HepG2 (cell line): ENCODE results near the gene NUDT16. TPM values are rescaled to one million over a fixed set of nuclear protein-coding genes. Genes with fewer than 3 reads are reported as not detected.

Experiments
- CENPBD1 ChIP-seq: sonication (generic); formaldehyde crosslinking; IDR thresholded peaks from 2 replicates; pipeline ENCODE4 v1.8.0; 2022; ENCODE audit warnings: missing genetic modification reagents, low read depth, mild to moderate bottlenecking, borderline replicate concordance
- FLYWCH1 ChIP-seq: sonication (generic); formaldehyde crosslinking; IDR thresholded peaks from 2 replicates; pipeline ENCODE4 v1.8.1; 2023; ENCODE audit warnings: mild to moderate bottlenecking, missing genetic modification reagents
- HMG20A ChIP-seq: IDR thresholded peaks from 2 replicates; pipeline ENCODE4 v1.6.1; 2016; ENCODE audit warnings: borderline replicate concordance
- HNRNPLL ChIP-seq: fragments of 200-400 bp; formaldehyde crosslinking; IDR thresholded peaks from 2 replicates; pipeline ENCODE4 v1.6.1; 2017; ENCODE audit warnings: mild to moderate bottlenecking, low read depth, low read length; ENCODE audit not compliant: poor library complexity, severe bottlenecking
- IRF2 ChIP-seq: IDR thresholded peaks from 2 replicates; pipeline ENCODE4 v1.6.1; 2018; ENCODE audit warnings: missing genetic modification reagents, missing compliant biosample characterization
- KAT7 ChIP-seq: IDR thresholded peaks from 2 replicates; pipeline ENCODE4 v1.6.1; 2018; ENCODE audit warnings: borderline replicate concordance, missing compliant biosample characterization
- KDM4B ChIP-seq: sonication (generic); formaldehyde crosslinking; IDR thresholded peaks from 2 replicates; pipeline ENCODE4 v1.4.0; 2020; ENCODE audit warnings: missing genetic modification reagents
- MED1 ChIP-seq: sonication (generic); formaldehyde crosslinking; IDR thresholded peaks from 2 replicates; pipeline ENCODE4 v1.4.0; 2020; ENCODE audit warnings: missing genetic modification reagents
- MYC ChIP-seq: sonication (generic); formaldehyde crosslinking; IDR thresholded peaks from 2 replicates; pipeline ENCODE4 v1.9.0; 2021; ENCODE audit warnings: missing genetic modification reagents, borderline replicate concordance
- STAT5B ChIP-seq: sonication (generic); formaldehyde crosslinking; IDR thresholded peaks from 2 replicates; pipeline ENCODE4 v1.4.0; 2020; ENCODE audit warnings: missing genetic modification reagents
- TEF ChIP-seq: sonication (generic); formaldehyde crosslinking; IDR thresholded peaks from 2 replicates; pipeline ENCODE4 v1.5.0; 2020; ENCODE audit warnings: missing genetic modification reagents
- ZBTB7A ChIP-seq: sonication (generic); formaldehyde crosslinking; IDR thresholded peaks from 2 replicates; pipeline ENCODE4 v1.8.0; 2022; ENCODE audit warnings: mild to moderate bottlenecking, missing genetic modification reagents
- ZNF350 ChIP-seq: sonication (generic); formaldehyde crosslinking; IDR thresholded peaks from 2 replicates; pipeline ENCODE4 v1.4.0; 2020; ENCODE audit warnings: mild to moderate bottlenecking, low read depth, missing genetic modification reagents, borderline replicate concordance
- ZNF354B ChIP-seq: sonication (generic); formaldehyde crosslinking; IDR thresholded peaks from 2 replicates; pipeline ENCODE4 v1.8.0; 2022; ENCODE audit warnings: mild to moderate bottlenecking, missing genetic modification reagents
- ZNF431 ChIP-seq: sonication (generic); formaldehyde crosslinking; IDR thresholded peaks from 2 replicates; pipeline ENCODE4 v1.9.0; 2022; ENCODE audit warnings: missing genetic modification reagents, low read depth, mild to moderate bottlenecking, borderline replicate concordance
- ZNF501 ChIP-seq: sonication (generic); formaldehyde crosslinking; IDR thresholded peaks from 2 replicates; pipeline ENCODE4 v1.5.1; 2020; ENCODE audit warnings: mild to moderate bottlenecking, moderate library complexity, missing genetic modification reagents
- ZNF572 ChIP-seq: sonication (generic); formaldehyde crosslinking; IDR thresholded peaks from 2 replicates; pipeline ENCODE4 v1.5.1; 2020; ENCODE audit warnings: mild to moderate bottlenecking, missing genetic modification reagents
- ZNF704 ChIP-seq: sonication (generic); formaldehyde crosslinking; IDR thresholded peaks from 2 replicates; pipeline ENCODE4 v1.8.1; 2023; ENCODE audit warnings: mild to moderate bottlenecking, inconsistent platforms, moderate library complexity, missing genetic modification reagents, borderline replicate concordance
- ZNF780A ChIP-seq: sonication (generic); formaldehyde crosslinking; IDR thresholded peaks from 2 replicates; pipeline ENCODE4 v1.8.0; 2022; ENCODE audit warnings: mild to moderate bottlenecking, missing genetic modification reagents, moderate library complexity
- ZNF83 ChIP-seq: sonication (generic); formaldehyde crosslinking; IDR thresholded peaks from 2 replicates; pipeline ENCODE4 v1.4.0; 2020; ENCODE audit warnings: missing genetic modification reagents, mild to moderate bottlenecking, borderline replicate concordance
- polyA plus RNA-seq, 8 experiments: library from polyadenylated mRNA; depleted of rRNA in 3 of 8; stranded (reverse) in 7 of 8; unstranded in 1 of 8; fragments of >200 nt; fragmentation: Illumina TruSeq in 4 of 8; extraction: Trizol in 4 of 8; gene quantifications; 2 replicates each; pipeline versions ENCODE4 v1.2.1 to v1.2.3, GENCODE V29; 2011 to 2016; ENCODE audit warnings: low read depth in 4 of 8, missing spikeins in 1 of 8, mixed read lengths in 1 of 8; ENCODE audit not compliant: insufficient read depth in 1 of 8
- total RNA-seq, 5 experiments: library from RNA; depleted of rRNA; stranded (reverse); fragments of >200 nt; fragmentation: Illumina TruSeq; extraction: Trizol; gene quantifications; 2 replicates each; pipeline ENCODE4 v1.2.3, GENCODE V29; 2016; ENCODE audit warnings: low read depth in 1 of 5
- TF ChIP-seq, protein P1 (sequence below): sonication (generic); formaldehyde crosslinking; IDR thresholded peaks from 2 replicates; pipeline ENCODE4 v1.4.0; 2020; ENCODE audit warnings: missing genetic modification reagents

The NUDT16 gene
- total and polyA plus RNA-seq, 2 of the 13 experiments (the other 11 are each of a cell fraction or from before 2014, with no cell fraction given): 5.4 to 14.8 TPM

DNA sequence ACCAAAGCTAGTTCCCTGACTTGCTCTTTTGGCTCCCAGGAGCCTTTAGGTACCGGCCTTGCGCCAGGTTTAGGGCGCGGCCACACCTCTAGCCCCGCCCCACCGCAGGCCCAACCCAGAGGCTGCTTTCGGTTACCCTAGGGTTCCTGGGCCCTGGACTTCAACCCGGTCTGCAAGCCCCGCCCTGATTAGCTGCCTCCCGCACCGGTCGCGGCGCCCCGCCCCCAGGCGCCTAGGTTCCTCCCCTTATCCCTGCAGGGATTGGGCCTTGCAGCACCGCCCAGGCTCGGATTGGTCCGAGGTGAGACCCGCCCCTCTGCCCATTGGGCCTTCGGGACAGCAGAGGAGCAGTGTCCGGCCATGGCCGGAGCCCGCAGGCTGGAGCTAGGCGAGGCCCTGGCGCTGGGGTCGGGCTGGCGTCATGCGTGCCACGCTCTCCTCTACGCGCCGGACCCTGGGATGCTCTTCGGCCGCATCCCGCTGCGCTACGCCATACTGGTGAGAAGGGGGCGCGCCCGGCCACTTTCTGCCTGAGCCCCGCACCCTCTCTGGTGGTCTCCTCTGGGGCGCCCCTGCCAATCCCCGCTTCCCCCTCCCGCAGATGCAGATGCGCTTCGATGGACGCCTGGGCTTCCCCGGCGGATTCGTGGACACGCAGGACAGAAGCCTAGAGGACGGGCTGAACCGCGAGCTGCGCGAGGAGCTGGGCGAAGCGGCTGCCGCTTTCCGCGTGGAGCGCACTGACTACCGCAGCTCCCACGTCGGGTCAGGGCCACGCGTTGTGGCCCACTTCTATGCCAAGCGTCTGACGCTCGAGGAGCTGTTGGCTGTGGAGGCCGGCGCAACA, at the start of gene NUDT16 (continued):
- TF ChIP-seq ZNF350 (CRISPR knock-in tag) (peak; percentile 73; the same call in 1 of the 2 replicates), ZNF354B (no peak), TEF (CRISPR knock-in tag) (0 out of 2 replicates have a peak, but pooled peaks have one; percentile 18), KDM4B (0 out of 2 replicates have a peak, but pooled peaks have one; percentile 57), CENPBD1 (CRISPR knock-in tag) (no peak), FLYWCH1 (CRISPR knock-in tag) (0 out of 2 replicates have a peak, but pooled peaks have one; percentile 56), MED1 (CRISPR knock-in tag) (peak; percentile 64; the same call in 1 of the 2 replicates), ZNF704 (peak; percentile 77; the same call in 1 of the 2 replicates), ZBTB7A (CRISPR knock-in tag) (peak; percentile 75; the same call in 1 of the 2 replicates), HNRNPLL (peak; percentile 75), ZNF501 (CRISPR knock-in tag) (peak; percentile 86), ZNF780A (no peak), ZNF431 (CRISPR knock-in tag) (0 out of 2 replicates have a peak, but pooled peaks have one; percentile 32), ZNF83 (CRISPR knock-in tag) (0 out of 2 replicates have a peak, but pooled peaks have one; percentile 46), MYC (peak; percentile 84), STAT5B (CRISPR knock-in tag) (no peak), HMG20A (CRISPR knock-in tag) (0 out of 2 replicates have a peak, but pooled peaks have one; percentile 7), KAT7 (peak; percentile 81; the same call in 1 of the 2 replicates), IRF2 (CRISPR knock-in tag) (peak; percentile 85), ZNF572 (CRISPR knock-in tag) (0 out of 2 replicates have a peak, but pooled peaks have one; percentile 81)
- TF ChIP-seq, protein P1, sequence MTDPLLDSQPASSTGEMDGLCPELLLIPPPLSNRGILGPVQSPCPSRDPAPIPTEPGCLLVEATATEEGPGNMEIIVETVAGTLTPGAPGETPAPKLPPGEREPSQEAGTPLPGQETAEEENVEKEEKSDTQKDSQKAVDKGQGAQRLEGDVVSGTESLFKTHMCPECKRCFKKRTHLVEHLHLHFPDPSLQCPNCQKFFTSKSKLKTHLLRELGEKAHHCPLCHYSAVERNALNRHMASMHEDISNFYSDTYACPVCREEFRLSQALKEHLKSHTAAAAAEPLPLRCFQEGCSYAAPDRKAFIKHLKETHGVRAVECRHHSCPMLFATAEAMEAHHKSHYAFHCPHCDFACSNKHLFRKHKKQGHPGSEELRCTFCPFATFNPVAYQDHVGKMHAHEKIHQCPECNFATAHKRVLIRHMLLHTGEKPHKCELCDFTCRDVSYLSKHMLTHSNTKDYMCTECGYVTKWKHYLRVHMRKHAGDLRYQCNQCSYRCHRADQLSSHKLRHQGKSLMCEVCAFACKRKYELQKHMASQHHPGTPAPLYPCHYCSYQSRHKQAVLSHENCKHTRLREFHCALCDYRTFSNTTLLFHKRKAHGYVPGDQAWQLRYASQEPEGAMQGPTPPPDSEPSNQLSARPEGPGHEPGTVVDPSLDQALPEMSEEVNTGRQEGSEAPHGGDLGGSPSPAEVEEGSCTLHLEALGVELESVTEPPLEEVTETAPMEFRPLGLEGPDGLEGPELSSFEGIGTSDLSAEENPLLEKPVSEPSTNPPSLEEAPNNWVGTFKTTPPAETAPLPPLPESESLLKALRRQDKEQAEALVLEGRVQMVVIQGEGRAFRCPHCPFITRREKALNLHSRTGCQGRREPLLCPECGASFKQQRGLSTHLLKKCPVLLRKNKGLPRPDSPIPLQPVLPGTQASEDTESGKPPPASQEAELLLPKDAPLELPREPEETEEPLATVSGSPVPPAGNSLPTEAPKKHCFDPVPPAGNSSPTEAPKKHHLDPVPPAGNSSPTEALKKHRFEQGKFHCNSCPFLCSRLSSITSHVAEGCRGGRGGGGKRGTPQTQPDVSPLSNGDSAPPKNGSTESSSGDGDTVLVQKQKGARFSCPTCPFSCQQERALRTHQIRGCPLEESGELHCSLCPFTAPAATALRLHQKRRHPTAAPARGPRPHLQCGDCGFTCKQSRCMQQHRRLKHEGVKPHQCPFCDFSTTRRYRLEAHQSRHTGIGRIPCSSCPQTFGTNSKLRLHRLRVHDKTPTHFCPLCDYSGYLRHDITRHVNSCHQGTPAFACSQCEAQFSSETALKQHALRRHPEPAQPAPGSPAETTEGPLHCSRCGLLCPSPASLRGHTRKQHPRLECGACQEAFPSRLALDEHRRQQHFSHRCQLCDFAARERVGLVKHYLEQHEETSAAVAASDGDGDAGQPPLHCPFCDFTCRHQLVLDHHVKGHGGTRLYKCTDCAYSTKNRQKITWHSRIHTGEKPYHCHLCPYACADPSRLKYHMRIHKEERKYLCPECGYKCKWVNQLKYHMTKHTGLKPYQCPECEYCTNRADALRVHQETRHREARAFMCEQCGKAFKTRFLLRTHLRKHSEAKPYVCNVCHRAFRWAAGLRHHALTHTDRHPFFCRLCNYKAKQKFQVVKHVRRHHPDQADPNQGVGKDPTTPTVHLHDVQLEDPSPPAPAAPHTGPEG: peak; percentile 81
